GM18507 (cell line): ENCODE data around the gene NEUROD1.

Experiments used
- DNase-seq: peaks from one replicate; pipeline ENCODE4 v3.0.0; 2011; ENCODE audit warnings: low read depth; ENCODE audit not compliant: insufficient read length; ENCODE audit errors: extremely low spot score
- FAIRE-seq: peaks from 2 replicates; lab custom pipeline; 2011; peaks lifted over from hg19 to GRCh38; lab: Jason Lieb, UNC

Gene NEUROD1

DNA sequence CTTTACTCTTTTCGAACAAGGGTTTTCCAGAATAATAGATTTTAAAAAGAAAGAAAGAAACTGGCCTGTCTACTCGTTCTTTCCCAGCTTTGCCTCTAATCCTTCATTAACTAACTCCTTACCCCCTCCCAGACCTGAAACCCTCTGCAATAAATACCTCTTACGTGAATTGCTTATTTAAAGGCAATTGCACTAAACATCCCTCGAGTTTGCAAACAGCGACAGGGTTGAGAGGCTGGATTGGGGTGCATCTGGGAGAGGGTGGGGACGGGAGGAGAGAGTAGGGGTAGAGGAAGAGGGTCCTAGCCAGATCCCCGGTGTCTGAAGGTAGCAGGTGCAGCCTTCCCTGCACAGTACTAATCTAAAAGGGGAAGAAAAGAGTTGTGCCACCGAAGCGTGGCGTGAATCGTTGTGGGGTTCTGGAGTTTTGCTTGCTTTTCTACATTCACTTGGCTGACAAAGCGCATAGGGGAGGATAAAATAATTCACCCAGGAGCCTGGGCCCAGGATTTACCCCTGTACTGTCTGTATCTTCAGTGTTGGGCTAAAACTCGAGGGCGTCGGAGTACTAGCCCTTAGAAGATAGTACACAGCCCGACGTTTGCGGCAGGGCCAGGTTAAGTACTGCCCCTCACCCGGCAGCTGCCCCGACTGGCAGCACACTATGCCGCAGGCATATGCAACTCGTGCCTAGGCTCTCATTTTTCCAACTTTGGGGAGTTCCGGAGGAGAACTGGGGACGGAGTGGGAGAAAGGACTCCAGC lies 1.9 kb upstream of the NEUROD1 start:
- DNase-seq (no peak), FAIRE-seq (no peak)

DNA sequence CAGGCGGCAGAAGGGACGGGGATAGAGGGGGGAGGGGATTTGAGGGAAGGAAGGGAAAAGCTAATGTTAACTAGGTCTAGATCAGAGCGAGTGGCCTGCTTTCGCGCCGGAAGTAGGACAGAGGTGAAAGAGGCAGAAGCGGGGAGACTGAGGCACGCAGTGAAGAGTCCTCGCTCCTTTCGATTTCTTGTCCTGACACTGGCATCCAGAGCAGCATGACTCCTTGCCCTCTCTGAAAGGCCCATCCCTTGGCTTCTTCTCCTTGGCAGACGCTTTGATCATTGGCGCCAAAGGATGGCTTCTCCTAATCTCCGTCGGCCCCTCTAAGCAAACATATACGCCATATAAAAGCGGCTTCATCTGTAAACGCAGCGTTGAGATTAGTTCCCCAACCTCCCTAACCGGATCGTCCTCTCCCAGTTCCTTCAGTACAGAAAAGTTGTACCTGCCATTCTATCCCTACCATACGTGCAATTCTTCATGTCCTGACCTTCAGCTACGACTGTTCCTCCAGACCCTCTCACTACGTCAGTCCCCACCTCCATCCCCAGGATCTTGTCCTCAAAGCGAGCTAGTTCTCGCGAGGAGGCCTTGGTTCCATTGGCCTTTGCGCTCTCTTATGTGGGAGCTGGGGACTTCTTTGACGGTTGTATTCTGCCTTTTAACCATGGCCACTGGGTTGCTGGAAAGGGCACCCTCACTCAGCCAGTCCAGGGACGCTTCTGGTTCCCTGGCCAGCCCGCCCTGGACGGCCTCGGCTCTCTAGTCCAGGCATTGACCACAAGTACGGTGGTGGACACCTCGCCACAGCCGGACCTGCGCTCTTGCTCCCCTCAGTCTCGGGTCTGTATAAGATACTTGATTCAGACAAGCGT lies 857 bp upstream of the NEUROD1 start:
- no peak for DNase-seq
- peak; percentile 56 for FAIRE-seq

DNA sequence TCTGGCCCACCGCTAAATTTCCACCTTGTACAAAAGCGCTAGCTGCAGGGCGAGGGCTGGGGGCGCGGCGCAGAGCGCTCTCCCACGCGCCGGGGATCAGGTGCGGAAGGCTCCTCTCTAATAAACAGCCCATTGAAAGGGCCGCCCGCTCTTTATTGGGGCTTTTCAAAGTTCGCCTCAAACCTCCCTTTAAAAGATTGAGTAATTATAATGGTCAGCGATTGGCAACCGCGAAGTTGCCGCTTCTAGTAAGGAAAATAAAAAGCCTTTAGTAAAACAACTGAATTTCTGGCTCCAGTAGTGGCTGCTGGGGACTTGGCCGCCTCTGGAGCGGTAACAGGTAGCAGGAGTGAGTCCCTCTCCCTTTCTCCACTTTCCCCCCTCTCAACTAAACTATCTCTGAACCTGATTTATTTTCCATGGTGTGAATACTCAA lies 755 bp downstream of the NEUROD1 start:
- FAIRE-seq (no peak), DNase-seq (no peak)

DNA sequence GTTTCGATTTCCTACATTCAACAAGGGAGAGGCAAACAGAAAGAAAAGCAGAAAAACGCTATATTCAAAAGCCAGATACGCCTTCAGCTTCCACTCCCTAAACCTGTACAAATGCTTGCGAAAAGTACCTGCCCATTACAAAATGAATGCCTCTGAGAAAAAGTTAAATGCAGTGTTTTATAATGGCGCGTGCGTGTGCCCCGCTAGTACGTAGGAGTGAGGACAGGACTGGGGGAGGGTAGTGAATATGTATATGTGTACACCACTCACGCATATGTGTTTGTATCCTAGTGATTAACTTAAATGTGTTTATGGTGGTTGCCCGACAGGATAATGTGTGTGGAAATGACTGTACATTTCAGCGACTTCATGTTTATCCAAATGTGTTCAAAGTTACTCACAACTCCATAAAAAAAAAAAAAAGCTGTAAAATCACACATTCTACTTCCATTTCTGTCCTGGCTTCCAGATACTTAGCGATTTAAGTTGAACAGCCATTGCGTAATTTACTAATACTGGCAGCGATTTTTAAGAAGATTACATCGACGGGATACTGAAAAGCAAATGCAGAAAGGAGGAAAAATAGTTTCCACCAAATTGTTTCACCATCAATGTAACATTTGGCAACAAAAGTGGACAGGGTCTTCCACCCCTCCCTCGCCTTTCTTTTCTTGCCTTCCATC lies 1.3 kb downstream of the NEUROD1 start:
- FAIRE-seq (peak; percentile 29), DNase-seq (no peak)

DNA sequence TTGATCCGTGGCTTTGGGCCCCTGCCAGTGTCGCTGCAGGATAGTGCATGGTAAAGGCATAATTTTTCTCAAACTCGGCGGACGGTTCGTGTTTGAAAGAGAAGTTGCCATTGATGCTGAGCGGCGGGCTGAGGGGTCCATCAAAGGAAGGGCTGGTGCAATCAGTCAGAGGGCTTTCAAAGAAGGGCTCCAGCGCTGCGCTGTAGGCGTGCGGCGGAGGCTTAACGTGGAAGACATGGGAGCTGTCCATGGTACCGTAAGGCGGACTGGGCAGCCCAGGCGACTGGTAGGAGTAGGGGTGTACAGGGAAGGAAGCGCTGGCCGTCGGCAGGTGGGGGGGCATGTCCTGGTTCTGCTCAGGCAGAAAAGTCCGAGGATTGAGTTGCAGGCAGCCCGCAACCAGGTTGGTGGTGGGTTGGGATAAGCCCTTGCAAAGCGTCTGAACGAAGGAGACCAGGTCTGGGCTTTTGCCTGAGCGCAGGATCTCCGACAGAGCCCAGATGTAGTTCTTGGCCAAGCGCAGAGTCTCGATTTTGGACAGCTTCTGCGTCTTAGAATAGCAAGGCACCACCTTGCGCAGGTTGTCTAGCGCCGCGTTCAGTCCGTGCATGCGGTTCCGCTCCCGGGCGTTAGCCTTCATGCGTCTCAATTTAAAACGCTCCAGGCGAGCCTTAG lies 2.3 kb downstream of the NEUROD1 start:
- FAIRE-seq, result no peak

DNA sequence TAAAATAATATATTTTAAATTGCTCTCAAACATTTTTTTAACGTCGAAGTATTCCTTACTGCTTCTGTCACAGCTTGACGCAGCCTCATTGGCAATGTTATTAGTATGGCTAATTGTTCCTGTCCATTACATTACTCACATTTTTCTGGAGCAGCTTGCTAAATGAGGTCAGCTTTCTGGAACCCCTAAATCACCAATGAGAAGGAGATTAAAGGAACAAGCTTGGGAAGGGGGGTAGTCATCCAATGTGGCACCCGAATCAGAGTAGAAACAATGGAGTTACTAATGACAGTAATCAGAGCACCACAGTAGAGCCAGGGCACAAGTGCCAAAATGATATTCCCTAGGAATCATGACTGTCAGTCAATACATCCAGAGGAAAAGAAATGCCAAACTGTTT lies 5.1 kb downstream of the NEUROD1 start:
- FAIRE-seq (no peak), DNase-seq (no peak)

More for the DNA sequence above, 2.3 kb downstream of the NEUROD1 start:
- no peak for DNase-seq

DNA sequence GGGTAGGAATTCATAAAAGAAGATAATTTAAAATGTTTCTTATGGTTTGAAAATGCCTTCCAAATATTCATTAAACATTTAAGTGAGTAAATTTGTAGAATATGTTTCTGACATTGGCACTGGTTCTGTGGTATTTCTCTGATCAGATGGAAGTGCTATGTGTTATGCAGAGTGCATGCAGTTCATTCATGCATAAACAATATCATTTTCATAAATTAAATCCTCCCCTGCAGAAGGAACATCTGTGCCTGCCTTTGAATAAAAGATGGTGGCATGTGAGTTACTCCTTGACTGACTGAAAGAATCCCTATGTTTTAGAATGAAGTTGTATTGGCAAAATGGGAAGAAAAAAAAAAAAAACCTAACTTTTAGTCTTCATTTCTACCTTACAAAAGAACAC lies 5.9 kb downstream of the NEUROD1 start:
- peak; percentile 54 for FAIRE-seq
- DNase-seq, result no peak

DNA sequence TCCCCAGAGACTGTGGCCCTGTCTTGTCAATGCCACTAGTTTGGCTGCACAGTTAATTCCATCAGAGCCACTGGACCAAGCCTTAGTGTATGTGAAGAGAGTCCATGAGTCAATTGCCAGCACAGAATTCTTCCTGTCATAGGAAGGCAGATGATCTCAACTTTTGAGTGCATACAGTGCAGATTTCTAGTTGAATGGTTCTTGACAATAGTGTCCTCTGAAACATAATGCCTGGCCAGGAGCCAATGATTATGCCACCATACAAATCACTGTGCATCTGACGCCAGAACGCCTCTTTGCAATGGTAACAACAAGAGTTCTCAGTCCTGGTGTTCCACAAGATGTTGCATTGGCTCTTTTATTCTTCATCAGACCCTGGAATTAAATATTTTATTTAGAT lies 7.1 kb downstream of the NEUROD1 start:
- DNase-seq, result no peak

DNA sequence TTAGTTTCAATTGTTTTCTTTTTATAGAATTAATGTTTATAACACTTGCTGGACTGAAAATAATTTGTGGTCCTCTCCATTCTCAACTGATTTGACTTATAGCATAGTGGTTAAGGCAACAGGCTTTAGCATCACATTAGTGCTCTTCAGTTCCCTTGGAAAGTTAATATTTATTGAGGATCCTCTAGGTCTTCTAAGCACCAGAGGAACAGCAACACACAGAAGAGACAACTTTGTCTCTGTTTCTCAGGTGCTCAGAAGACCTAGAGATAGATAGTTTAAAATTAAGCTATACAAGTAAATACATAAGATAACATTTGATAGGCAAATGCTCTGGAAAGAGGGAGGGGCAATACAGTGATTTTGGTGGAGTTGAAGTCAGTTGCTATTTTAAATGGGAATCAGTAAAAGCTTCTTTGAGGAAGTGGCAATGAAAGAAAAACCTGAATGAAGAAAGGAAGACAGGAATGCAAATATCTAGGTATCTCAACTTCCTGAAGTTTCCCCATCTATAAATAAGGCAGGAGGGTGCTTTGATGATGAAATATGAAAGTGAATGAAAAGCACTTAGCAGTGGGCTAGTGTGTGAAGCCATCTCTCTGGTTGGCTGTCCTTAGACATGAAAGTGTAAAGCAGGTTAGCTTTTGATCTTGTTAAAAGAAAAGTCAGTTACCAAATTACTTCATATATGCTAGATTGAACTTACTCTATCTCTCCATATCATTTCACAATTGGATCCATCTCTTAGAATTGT lies 7.9 kb downstream of the NEUROD1 start:
- DNase-seq, result no peak
- FAIRE-seq, result peak; percentile 91

More for the DNA sequence above, 7.1 kb downstream of the NEUROD1 start:
- peak; percentile 82 for FAIRE-seq

DNA sequence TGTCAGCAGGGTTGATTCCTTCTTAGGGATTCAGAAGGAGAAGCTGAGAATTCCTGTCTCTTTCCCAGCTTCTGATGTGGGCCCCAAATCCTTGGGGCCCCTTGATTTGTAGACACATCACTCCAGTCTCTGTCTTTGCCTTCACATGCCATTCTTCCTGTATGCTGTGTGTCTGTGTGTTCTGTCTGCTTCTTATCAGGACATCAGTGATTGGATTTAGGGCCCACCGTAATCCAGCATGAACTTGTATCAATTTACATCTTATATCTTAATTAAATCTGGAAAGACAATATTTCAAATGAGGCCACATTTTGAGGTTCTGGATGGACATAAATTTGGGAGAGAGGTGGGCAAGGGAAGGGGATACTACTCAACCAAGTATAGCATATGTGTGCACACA lies 9.7 kb downstream of the NEUROD1 start:
- FAIRE-seq, result no peak
- DNase-seq, result no peak

DNA sequence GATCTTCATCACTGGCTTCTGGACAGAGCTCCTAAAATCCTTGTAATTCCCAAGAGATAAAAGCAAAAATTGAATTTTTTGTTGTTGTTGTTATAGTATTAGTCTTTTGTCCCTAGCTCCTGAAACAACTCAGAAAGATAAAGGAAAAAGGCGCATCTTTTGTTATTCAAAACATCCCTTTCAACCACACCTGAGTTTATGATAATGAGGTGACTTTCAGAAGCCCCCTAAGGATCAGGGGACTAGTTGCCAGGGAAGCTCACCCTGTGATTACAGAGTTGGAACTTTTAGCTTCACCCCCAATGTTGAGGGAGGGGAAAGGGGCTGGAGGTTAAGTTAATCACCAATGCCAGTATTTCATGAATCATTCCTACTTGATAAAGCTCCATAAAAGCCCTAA lies 13.1 kb downstream of the NEUROD1 start:
- DNase-seq (no peak), FAIRE-seq (no peak)

DNA sequence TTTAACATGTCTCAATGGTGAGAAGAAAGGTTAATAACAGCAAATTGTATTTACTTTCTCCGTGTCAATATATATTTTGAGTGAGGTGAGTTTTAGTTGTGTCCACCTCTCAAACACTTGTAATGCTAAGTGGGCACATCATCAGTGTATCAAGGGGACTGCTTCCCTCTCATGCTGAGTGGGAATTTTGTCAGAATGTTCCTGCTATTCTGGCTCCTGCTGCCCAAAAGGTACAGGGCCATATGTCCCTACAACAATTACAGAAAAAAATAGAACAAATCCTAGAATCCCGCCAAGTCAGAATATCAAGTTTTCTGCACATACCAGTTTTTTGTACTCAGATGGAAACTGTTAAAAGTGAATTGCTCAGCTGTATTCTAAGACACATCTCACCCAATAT lies 18.0 kb downstream of the NEUROD1 start:
- FAIRE-seq, result no peak
- no peak for DNase-seq

DNA sequence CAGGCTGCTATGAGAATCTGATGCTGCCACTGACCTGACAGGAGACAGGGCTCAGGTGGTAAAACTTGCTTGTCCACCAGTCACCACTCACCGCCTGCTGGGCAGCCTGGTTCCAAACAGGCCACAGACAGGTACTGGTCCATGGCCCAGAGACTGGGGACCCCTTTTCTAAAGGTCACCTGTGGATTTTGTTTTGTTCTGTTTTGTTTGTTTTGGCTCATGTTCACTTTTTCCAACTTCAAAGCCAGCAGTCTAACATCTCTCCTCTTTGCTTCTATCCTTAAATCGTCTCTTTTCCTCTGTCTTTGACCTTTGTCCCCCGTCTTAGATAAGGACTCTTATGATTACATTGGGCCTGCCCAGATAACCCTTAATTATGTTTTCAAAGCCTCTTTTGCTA lies 20.1 kb downstream of the NEUROD1 start:
- FAIRE-seq, result no peak

DNA sequence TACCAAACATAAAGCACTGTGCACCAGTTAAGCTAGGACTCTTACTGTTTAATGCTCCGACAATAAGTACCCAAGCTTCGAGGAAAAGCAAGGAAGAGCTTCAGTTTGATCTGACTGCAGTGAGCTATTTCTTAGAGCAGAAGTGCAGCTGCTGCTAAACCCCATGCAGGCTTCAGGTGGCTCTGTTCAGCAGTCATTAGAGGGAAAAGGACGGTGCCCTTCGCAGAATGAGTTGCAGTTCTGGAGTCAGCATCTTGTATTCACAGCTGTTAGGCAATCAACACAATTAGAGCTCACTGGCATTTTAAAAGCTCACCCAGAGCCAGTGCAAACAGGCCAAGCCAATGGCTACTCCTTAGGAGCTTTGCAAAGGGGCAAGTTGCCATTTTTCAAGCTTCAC lies 21.9 kb downstream of the NEUROD1 start:
- FAIRE-seq (no peak), DNase-seq (no peak)

More for the DNA sequence above, 20.1 kb downstream of the NEUROD1 start:
- no peak for DNase-seq

DNA sequence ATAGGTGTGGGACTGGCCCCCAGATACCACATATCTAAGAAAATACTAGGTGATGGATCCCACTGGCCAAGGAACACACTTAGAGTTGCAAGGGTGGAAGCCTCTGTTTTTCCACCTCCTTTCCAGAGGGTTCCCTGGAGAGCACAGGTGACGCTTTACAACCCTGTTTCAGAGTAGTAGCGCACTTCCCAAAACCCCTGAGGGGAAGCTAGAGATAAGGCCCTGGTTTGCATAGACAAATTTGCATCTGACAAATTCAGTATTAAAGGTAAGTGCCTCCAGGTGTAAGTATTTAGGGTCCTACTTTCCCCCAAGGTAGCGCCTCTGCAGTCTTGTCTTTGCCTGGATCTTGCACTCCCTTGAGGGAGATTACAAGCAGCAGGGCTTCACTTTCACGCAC lies 22.9 kb downstream of the NEUROD1 start:
- DNase-seq (no peak), FAIRE-seq (no peak)

DNA sequence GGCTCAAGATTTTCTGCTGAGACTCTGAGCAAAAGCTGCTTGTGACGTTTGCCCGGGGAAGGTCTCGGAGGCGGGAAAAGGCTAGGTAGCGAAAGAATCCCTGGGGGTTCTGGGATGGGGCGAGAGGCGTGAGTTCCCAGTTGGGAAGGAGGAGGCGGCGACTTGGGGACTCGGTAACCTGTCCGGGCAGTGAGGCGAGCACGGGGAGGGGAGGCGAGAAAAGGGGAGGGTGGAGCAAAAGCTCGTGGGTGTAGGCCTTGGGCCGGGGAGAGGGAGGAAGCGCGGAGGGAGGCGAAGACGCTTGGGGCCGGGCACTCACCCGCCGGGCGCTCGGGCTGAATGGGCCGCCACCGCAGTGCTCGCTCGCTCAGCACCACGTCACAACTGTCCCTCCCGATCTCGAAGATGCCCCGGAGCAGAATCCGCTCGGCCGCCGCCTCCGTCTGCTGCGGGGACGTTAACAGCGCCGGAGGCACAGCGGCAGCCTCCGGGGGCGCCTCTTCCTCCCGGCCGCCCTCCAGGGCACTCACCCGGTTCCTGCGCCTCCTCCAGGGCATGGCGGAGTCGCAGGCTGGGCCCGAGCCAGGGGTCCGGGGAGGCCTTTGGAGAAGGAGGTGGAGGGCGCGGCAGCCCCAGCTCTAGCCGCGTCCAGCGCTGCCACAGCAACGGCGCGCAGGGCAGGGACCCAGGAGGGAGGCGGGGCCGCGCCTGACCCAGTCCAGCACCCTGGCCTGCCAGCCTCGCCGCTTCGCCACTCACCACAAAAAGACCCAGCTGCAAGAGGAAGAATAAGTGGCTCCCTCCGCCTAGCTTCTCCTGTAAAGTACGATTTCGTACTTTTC lies 23.6 kb downstream of the NEUROD1 start, which contains the start of gene CERKL:
TSS of gene CERKL (minus strand) at position 656 of the 842 bp plus-strand sequence. CDS start at position 557, 99 bp downstream.
- FAIRE-seq, result peak; percentile 82
- DNase-seq, result peak; percentile 67

DNA sequence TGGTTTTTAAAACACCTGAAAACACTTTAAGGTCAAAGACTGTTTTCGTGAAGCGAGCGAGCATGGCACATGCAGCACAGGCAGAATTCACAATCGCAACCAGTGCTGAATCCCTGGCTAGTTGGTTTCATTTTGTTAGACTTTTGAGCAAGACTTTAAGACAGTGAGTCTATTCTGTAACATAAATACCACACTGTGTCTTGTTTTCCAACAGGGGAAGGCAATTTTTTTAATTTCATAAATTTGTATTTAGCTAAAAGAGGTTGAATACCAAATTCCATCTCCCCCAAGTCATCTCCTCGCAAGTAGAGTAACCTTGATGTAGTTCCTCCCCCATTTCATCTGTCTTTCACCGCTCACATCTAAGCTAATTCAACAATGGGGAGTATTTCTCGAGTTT lies 24.8 kb downstream of the NEUROD1 start:
- no peak for FAIRE-seq
- no peak for DNase-seq

DNA sequence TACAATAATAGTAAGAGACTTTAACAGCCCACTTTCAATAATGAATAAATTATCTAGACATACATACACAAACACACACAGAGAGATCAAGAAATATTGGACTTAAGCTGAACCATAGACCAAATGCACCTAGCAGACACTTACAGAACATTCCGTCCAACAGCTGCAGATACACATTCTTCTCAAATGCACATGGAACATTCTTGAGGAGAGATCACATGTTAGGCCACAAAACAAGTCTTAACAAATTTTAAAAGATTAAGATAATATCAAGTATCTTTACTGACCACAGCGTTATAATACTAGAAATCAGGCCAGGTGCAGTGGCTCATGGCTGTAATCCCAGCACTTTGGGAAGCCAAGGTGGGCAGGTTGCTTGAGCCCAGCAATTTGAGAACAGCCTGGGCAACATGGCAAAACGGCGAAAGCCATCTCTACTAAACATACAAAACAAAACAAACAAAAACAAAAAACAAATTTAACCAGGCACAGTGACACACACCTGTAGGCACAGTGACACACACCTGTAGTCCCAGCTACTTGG lies 30.8 kb downstream of the NEUROD1 start:
- FAIRE-seq, result no peak

More for the DNA sequence above, 30.8 kb downstream of the NEUROD1 start:
- no peak for DNase-seq
